Measurements from ENCODE around the gene PSORS1C2.

- TF ChIP-seq CTCF (IDR thresholded peaks at IDR 0.05) (no peak), POLR2A (IDR thresholded peaks at IDR 0.05) (no peak)
Measured at GRCh38 chr6:31179042-31179386, 40.1 kb upstream of the PSORS1C2 start.
